Esophagus muscularis mucosa (tissue), 4 donors: ENCODE measurements around the gene RALGDS. TPM values are rescaled to one million over a fixed set of nuclear protein-coding genes. Genes with fewer than 3 reads are reported as not detected.

Experiments used
- DNase-seq: peaks from one replicate; pipeline ENCODE4 v3.0.0-alpha.2; 2017; ENCODE audit errors: extremely low spot score
- H3K27ac ChIP-seq, 4 donors: fragments of 200-600 bp; sonication (generic); replicated peaks in 1 of 4; 1 replicate in 3 of 4; 2 replicates in 1 of 4; pipeline ENCODE4 v1.5.1; 2016 to 2019; ENCODE audit warnings: mild to moderate bottlenecking in 1 of 4
- H3K27me3 ChIP-seq, 4 donors: fragments of 200-600 bp; sonication (generic); one replicate each; pipeline versions ENCODE4 v1.5.1 to v1.6.0; 2016 to 2019
- H3K36me3 ChIP-seq, 4 donors: fragments of 200-600 bp; sonication (generic); one replicate each; pipeline ENCODE4 v1.5.1; 2016 to 2019
- H3K4me1 ChIP-seq, 4 donors: fragments of 200-600 bp; sonication (generic); one replicate each; pipeline ENCODE4 v1.5.1; 2016 to 2019
- H3K4me3 ChIP-seq, 4 donors: fragments of 200-600 bp; sonication (generic); 1 replicate in 2 of 4; 2 replicates in 2 of 4; pipeline ENCODE4 v1.5.1; 2016 to 2019; ENCODE audit warnings: mild to moderate bottlenecking in 4 of 4, moderate library complexity in 1 of 4
- H3K9me3 ChIP-seq, 4 donors: fragments of 200-600 bp; sonication (generic); 1 replicate in 3 of 4; 2 replicates in 1 of 4; pipeline ENCODE4 v1.5.1; 2016 to 2019
- EP300 ChIP-seq: sonication (generic); formaldehyde crosslinking; IDR thresholded peaks from one replicate; pipeline ENCODE4 v1.6.1; 2017; ENCODE audit warnings: antibody characterized with exemption
- POLR2A ChIP-seq: fragments of 450-650 bp; IDR thresholded peaks from one replicate; pipeline ENCODE4 v1.6.1; 2017; ENCODE audit warnings: antibody characterized with exemption, moderate library complexity, mild to moderate bottlenecking, low read depth
- POLR2AphosphoS5 ChIP-seq, 2 donors: sonication (generic); formaldehyde crosslinking; IDR thresholded peaks; one replicate each; pipeline ENCODE4 v1.6.1; 2017; ENCODE audit warnings: antibody characterized with exemption in 2 of 2
- WGBS: methylation state at CpG from one replicate; pipeline ENCODE4 v1.1.5; 2018; 5-methylcytosine and 5-hydroxymethylcytosine counted together
- intact Hi-C: fragments of 100-400 bp; cut with DNase I; formaldehyde crosslinking; loops from one replicate; pipeline ENCODE4 v1.15.1; 2023
- total RNA-seq, 4 donors: library from RNA; depleted of rRNA; stranded (reverse); fragments of >200 nt; gene quantifications; one replicate each; pipeline versions ENCODE4 v1.1.0 to v1.2.1, GENCODE V29; 2016
- TF ChIP-seq, protein P1 (sequence below), 3 experiments: fragments of 200-600 bp in 2 of 3; fragments of 450-650 bp in 1 of 3; sonication (generic) in 2 of 3; IDR thresholded peaks; one replicate each; pipeline ENCODE4 v1.5.1; 2017 to 2019; ENCODE audit warnings: antibody characterized with exemption in 3 of 3, mild to moderate bottlenecking in 2 of 3, moderate library complexity in 1 of 3

The RALGDS gene
- total RNA-seq, 4 donors from 2014 or later = 48.6 to 67.4 (median 54.8) TPM

DNA sequence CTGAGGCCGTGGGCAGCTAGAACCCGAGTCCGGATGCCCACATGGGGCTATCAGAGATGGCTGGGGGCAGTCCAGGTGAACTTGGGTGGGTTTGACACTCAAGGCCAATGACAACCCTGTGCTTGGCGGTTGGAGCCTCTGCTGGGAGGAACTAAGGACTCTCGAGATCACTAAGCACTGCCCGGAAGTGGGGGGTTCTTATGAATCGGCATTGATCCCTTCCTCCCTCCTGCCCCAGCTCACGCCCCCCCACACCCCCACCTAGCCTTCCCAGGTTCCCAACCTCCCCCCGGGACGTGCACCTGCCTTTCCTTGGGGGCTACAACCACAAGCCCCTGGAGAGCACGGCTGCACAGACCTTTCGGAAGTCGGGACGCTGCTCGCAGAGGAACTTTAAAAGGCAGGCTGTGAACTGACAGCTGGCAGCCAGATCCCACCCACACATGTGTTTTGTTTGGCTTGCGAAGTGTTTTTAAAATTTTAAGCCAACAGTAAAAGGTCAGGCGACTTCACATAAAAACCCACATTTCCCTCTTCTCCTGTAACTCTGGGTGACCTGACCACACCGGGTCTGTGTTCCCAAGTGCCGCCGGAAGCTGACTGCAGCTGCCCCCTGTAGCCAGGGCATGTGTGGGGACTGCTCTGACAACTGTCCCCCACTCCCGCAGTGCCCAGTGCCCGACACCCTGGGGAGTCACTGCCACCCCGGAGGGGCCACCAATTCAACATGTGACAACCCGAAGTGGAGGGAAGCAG lies 5.1 kb upstream of the RALGDS start:
- Histone ChIP-seq H3K27ac (peak overlapping the region; percentile 52 to 82 (median 64)), H3K36me3 (no peaks in the 10 kb centered on the region), H3K4me3 (peak overlapping the region; percentile 29 to 48 (median 41)), H3K9me3 (no peaks in the 10 kb centered on the region), H3K27me3 (no peaks in the 10 kb centered on the region), H3K4me1 (peaks cover 55 to 77% (median 64%) of the 10 kb centered on the region in 4 donors)
- intact Hi-C loops = no loop called here
- TF ChIP-seq POLR2AphosphoS5 (IDR thresholded peaks at IDR 0.05) = peak in 1 of 2 donors; percentile 22
- TF ChIP-seq EP300 = no peak
- WGBS = 50% methylated on average over 17 of the region's 24 CpGs
- no peak for DNase-seq

DNA sequence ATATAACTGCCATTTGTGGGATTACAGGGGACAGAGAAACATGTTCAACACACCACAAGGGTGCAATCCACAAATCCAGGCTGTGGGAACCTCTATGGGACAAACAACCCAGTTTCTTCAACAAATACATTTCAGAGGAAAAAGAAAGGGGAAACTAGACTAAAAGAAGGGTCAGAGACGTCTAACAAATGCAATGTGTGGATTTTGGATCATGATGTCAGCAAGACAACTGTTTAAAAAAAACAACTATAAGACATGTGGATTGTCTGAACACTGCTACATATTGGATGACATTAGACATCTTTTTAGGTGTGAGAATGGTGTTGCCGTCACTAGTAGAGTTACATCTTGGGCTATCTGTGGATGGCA lies 3.9 kb upstream of the RALGDS start:
- intact Hi-C loops = no loop called here

DNA sequence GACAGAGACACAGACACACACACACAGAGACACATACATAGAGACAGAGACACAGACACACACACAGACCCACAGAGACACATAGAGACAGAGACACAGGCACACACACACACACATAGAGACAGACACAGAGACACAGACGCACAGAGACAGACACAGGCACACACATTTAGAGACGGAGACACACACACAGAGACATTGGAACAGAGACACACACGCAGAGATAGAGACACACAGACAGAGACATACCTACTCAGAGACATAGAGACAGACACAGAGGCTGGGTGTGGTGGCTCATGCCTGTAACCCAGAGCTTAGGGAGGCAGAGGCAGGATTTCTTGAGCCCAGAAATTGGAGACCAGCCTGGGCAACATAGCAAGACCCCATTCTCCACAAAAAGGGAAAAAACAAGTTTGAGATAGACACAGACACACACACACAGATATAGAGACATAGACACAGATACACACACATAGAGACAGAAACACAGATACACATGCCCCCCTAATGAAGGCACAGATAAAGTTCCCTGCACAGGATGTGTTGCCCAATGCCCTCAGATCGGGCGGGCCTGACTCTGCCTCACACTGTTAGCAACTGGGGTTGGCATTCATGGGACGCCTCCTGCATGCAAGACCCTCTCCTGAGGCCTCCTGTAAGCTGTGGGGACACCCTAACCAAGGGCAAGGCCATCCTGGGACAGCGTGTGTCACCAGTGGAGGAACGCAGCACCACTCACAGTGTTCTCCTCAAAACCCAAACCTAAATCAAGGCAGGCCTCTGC lies 3.3 kb upstream of the RALGDS start:
- Histone ChIP-seq H3K27ac (peak overlapping the region in 1 of 4 donors; percentile 30), H3K4me1 (peaks cover 70 to 86% (median 76%) of the 10 kb centered on the region in 4 donors), H3K9me3 (no peaks in the 10 kb centered on the region), H3K36me3 (no peaks in the 10 kb centered on the region), H3K27me3 (no peaks in the 10 kb centered on the region), H3K4me3 (no peak overlapping the region)
- WGBS = 87% methylated on average over 8 of the region's 8 CpGs
- intact Hi-C loops = no loop called here
- TF ChIP-seq POLR2AphosphoS5 (IDR thresholded peaks at IDR 0.05) = no peak
- TF ChIP-seq, protein P1, sequence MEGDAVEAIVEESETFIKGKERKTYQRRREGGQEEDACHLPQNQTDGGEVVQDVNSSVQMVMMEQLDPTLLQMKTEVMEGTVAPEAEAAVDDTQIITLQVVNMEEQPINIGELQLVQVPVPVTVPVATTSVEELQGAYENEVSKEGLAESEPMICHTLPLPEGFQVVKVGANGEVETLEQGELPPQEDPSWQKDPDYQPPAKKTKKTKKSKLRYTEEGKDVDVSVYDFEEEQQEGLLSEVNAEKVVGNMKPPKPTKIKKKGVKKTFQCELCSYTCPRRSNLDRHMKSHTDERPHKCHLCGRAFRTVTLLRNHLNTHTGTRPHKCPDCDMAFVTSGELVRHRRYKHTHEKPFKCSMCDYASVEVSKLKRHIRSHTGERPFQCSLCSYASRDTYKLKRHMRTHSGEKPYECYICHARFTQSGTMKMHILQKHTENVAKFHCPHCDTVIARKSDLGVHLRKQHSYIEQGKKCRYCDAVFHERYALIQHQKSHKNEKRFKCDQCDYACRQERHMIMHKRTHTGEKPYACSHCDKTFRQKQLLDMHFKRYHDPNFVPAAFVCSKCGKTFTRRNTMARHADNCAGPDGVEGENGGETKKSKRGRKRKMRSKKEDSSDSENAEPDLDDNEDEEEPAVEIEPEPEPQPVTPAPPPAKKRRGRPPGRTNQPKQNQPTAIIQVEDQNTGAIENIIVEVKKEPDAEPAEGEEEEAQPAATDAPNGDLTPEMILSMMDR (IDR thresholded peaks at IDR 0.05) = no peak
- TF ChIP-seq POLR2A = no peak
- no peak for TF ChIP-seq EP300
- DNase-seq = no peak

More for the DNA sequence above, 3.9 kb upstream of the RALGDS start:
- no peak for DNase-seq
- no peak for TF ChIP-seq EP300
- no peak for TF ChIP-seq POLR2A
- no peak for TF ChIP-seq POLR2AphosphoS5 (IDR thresholded peaks at IDR 0.05)
- TF ChIP-seq, protein P1 (IDR thresholded peaks at IDR 0.05) = no peak
- peak overlapping the region in 1 of 4 donors; percentile 82 for H3K27ac ChIP-seq
- 84% methylated on average over 2 of the region's 2 CpGs for WGBS
- peaks cover 64 to 80% (median 71%) of the 10 kb centered on the region in 4 donors for H3K4me1 ChIP-seq
- no peaks in the 10 kb centered on the region for H3K9me3 ChIP-seq
- no peaks in the 10 kb centered on the region for H3K27me3 ChIP-seq
- no peak overlapping the region for H3K4me3 ChIP-seq
- no peaks in the 10 kb centered on the region for H3K36me3 ChIP-seq

DNA sequence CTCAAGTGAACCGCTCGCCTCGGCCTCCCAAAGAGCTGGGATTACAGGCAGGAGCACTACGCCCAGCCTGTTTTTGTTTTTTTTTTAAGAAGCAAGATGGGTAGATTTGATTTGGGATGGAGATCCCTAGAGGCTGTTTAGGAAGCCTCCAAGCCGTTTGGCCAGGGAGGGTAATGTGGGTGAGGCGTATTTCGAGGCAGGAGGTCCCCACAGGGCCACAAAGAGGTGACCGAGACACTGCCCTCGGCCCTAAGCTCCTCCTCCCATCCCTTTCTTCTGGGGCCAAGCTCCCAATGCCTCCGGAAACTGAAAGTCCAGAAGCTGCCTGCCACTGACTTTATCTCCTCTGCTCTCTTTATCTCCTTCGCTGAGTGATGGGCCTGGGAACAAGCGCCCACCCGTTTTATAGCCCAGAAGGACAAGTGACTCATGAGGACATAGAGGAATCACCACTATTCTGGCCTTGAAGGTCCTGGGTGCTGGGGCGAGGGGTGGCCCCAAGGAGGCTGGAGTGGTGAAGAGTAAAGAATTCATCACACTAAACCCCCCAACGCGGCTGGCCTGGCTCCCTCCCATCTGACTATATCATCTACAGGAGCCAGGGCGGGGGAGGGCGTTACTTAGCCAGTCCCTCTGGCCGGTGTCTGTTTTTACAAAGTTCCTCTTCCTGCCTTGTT lies 2.0 kb upstream of the RALGDS start:
- DNase-seq = no peak
- Histone ChIP-seq H3K9me3 (no peaks in the 10 kb centered on the region), H3K36me3 (no peaks in the 10 kb centered on the region), H3K27ac (peak overlapping the region; percentile 80 to 93 (median 89)), H3K4me3 (no peak overlapping the region), H3K27me3 (no peaks in the 10 kb centered on the region), H3K4me1 (peaks cover 77 to 88% (median 81%) of the 10 kb centered on the region in 4 donors)
- no peak for TF ChIP-seq POLR2A
- WGBS = 63% methylated on average over 19 of the region's 19 CpGs
- intact Hi-C loops = no loop called here

DNA sequence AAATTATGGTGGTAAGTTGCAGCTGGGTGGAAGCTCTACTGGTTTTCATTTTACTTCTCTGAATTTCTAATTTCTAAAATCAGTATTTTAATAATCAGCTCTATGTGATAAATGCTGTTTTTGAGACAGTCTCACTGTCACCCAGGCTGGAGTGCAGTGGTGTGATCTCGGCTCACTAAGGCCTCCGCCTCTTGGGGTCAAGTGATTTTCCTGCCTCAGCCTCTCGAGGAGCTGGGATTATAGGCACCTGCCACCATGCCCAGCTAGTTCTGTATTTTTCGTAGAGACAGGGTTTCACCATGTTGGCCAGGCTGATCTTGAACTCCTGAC lies 1.5 kb upstream of the RALGDS start:
- intact Hi-C loops = no loop called here
- no peak for DNase-seq
- H3K36me3 ChIP-seq = no peaks in the 10 kb centered on the region
- peaks cover 77 to 88% (median 81%) of the 10 kb centered on the region in 4 donors for H3K4me1 ChIP-seq
- H3K27ac ChIP-seq = peak overlapping the region; percentile 80 to 93 (median 89)
- no peaks in the 10 kb centered on the region for H3K27me3 ChIP-seq
- 86% methylated on average over 4 of the region's 4 CpGs for WGBS
- no peaks in the 10 kb centered on the region for H3K9me3 ChIP-seq
- no peak overlapping the region for H3K4me3 ChIP-seq
- TF ChIP-seq EP300 (no peak), POLR2AphosphoS5 (IDR thresholded peaks at IDR 0.05) (no peak), POLR2A (no peak)
- TF ChIP-seq, protein P1 (IDR thresholded peaks at IDR 0.05) = no peak
